Mucosa of stomach (tissue), 1 donor: ENCODE results near the gene FAM89B.

Experiments
- H3K27me3 ChIP-seq: one replicate; pipeline ENCODE4 v1.7.0; 2013; ENCODE audit warnings: mild to moderate bottlenecking, low read length; ENCODE audit not compliant: control insufficient read depth, insufficient read depth
- H3K36me3 ChIP-seq: one replicate; pipeline ENCODE4 v1.7.0; 2013; ENCODE audit warnings: low read length; ENCODE audit not compliant: control insufficient read depth, insufficient read depth
- H3K4me1 ChIP-seq: one replicate; pipeline ENCODE4 v1.7.0; 2013; ENCODE audit warnings: mild to moderate bottlenecking, low read length; ENCODE audit not compliant: control insufficient read depth, insufficient read depth
- H3K4me3 ChIP-seq: one replicate; pipeline ENCODE4 v1.7.0; 2013; ENCODE audit warnings: low read length
- H3K9ac ChIP-seq: one replicate; pipeline ENCODE4 v1.7.0; 2013; ENCODE audit warnings: mild to moderate bottlenecking, low read length, moderate library complexity
- H3K9me3 ChIP-seq: one replicate; pipeline ENCODE4 v1.7.0; 2013; ENCODE audit warnings: mild to moderate bottlenecking, low read length, moderate library complexity; ENCODE audit not compliant: control insufficient read depth
- donor health status: Pancreatic carcinoma.

The FAM89B gene

DNA sequence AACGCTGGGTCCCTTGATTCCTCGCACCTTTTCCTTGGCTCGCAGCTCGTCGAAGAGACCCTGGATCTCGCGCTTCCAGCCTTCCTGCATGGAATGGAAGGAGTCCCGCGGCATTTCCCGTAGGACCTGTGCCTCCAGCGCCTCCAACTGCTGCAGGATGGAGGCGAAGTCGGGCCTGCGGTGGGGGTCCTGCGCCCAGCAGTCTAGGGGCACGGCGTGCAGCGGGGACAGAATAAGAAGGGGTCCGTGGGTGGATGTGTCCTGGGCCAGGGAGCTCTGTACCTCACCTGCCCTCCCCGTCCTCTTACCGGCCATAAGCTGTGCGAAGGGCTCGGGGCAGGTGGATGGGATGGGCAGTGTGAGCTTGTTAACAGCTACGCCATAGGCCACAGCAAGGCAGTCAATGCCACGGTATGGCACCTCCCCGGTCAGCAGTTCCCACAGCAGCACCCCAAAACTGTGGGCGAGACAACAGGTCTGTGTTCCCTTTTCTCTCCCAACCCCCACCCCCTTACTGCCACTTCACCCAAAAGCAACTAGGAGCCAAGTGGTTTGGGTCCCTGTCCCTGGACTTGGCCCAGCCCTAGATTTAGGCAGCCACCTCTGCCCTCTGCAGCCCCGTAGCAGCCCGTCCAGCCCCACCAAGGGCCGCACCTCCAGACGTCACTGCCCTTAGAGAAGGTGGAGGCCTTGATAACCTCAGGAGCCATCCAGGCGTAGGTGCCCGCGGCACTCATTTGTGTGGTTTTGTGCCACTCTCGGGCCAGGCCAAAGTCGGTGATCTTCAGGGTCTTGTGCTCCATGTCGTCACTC is 35.5 kb downstream of the FAM89B start:
- peaks cover 40% of the 10 kb centered on the region for H3K4me1 ChIP-seq
- H3K36me3 ChIP-seq, result peaks cover 5% of the 10 kb centered on the region
- H3K27me3 ChIP-seq, result no peaks in the 10 kb centered on the region
- H3K9me3 ChIP-seq, result no peaks in the 10 kb centered on the region
- H3K4me3 ChIP-seq, result no peak overlapping the region
- no peak overlapping the region for H3K9ac ChIP-seq

DNA sequence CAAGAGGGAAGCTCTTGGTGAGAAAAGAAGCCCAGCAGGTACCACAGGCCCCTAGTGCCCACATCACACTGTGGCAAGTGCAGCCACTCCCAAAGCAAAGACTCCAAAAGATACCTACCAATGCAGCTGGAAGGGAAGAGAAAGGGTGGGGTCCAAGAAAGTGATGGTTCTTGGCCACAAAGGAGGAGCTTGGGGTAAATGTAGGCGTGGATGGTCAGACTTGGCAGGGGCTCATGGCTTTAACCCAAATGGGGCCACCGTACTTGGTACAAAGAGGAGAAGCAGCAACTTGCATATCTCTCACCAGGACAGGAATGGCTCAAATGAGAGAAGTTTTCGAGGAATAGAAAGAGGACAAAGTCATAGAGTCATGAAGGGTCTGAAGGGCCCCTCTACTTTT is 36.9 kb downstream of the FAM89B start:
- Histone ChIP-seq H3K36me3 (peaks cover 5% of the 10 kb centered on the region), H3K4me1 (peaks cover 46% of the 10 kb centered on the region), H3K9ac (no peak overlapping the region), H3K9me3 (no peaks in the 10 kb centered on the region), H3K4me3 (no peak overlapping the region), H3K27me3 (no peaks in the 10 kb centered on the region)

DNA sequence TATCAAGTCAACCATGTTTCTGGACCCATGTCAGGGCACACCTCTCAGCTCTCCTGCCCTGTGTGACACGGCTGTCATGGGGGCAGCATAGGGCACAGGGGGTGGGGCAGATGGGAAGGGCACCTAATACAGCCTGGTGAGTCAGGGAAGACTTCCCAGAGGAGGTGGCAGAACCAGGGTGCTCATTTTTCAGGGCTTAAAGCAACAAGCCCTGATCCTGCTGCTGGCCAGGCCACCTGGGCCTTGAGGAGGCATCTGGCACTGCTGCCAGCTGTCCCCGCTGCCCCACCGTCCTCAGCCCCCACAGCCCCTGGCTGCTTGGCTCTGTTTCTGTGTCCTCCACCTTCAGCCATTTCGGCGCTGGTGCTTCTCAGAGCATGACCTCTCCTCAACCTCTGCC is 37.3 kb downstream of the FAM89B start:
- Histone ChIP-seq H3K9ac (no peak overlapping the region), H3K9me3 (no peaks in the 10 kb centered on the region), H3K4me1 (peaks cover 46% of the 10 kb centered on the region), H3K27me3 (no peaks in the 10 kb centered on the region), H3K36me3 (peaks cover 5% of the 10 kb centered on the region), H3K4me3 (no peak overlapping the region)

DNA sequence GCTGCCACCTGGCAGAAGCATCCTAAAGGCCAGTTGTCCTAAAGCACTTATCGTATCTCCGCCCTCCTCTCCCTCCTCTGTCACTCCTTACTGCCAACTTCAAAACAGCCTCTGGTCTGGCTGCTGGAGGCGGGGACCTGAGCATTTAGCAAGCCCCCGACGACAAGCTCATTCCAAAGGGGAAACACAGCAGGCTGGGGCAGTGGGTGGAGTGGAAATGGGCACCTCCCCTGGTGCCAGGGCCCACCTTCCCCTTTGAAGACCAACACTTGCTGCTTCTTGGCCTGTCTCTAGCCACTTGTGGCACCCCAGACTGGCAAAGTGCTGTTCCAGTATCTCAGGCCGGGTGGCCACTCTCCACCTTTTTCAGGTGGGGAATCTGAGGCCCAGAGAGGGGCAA is 38.1 kb downstream of the FAM89B start:
- peaks cover 46% of the 10 kb centered on the region for H3K4me1 ChIP-seq

DNA sequence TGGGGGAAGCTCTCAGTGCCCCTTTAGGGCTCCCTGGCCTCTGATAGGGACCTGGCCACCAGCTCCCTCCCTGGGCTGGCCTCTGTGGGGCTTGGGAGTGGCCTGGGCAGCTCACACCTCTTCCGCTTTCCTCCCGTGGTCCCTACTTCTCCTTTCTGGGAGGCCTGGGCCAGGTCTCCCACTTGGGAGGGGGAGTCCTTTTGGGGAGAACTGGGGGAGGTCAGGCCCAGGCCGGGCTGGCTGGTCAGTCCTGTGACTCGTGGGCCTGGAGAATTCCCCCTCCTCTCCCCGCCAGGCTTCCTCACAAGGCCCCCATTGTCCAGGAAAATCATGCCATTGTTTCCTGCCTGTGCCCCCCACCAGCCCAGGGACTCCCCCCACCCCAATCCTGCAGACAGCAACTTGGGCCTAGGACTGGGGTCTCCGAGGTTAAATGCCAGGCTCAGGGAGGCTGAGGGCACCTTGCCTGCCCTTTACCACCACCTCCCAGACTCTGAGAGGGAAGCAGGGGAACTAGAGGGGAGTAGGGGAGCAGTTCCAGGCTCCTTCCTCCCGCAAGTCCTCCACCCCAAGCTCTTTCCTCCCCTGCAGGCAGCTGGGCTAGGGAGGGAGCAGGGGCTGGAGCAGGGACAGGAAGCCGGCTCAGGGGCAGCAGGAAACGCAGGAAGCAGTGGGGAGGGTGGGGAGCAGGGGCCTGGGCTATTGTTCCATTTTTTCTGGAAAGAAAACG is 38.9 kb downstream of the FAM89B start:
- peaks cover 46% of the 10 kb centered on the region for H3K4me1 ChIP-seq
- peaks cover 5% of the 10 kb centered on the region for H3K36me3 ChIP-seq
- H3K9me3 ChIP-seq, result no peaks in the 10 kb centered on the region
- H3K4me3 ChIP-seq, result no peak overlapping the region
- H3K9ac ChIP-seq, result peak overlapping the region; percentile 93
- no peaks in the 10 kb centered on the region for H3K27me3 ChIP-seq

More for the DNA sequence above, 38.1 kb downstream of the FAM89B start:
- no peak overlapping the region for H3K4me3 ChIP-seq
- peaks cover 5% of the 10 kb centered on the region for H3K36me3 ChIP-seq
- H3K9ac ChIP-seq, result peak overlapping the region; percentile 93
- H3K9me3 ChIP-seq, result no peaks in the 10 kb centered on the region
- no peaks in the 10 kb centered on the region for H3K27me3 ChIP-seq

DNA sequence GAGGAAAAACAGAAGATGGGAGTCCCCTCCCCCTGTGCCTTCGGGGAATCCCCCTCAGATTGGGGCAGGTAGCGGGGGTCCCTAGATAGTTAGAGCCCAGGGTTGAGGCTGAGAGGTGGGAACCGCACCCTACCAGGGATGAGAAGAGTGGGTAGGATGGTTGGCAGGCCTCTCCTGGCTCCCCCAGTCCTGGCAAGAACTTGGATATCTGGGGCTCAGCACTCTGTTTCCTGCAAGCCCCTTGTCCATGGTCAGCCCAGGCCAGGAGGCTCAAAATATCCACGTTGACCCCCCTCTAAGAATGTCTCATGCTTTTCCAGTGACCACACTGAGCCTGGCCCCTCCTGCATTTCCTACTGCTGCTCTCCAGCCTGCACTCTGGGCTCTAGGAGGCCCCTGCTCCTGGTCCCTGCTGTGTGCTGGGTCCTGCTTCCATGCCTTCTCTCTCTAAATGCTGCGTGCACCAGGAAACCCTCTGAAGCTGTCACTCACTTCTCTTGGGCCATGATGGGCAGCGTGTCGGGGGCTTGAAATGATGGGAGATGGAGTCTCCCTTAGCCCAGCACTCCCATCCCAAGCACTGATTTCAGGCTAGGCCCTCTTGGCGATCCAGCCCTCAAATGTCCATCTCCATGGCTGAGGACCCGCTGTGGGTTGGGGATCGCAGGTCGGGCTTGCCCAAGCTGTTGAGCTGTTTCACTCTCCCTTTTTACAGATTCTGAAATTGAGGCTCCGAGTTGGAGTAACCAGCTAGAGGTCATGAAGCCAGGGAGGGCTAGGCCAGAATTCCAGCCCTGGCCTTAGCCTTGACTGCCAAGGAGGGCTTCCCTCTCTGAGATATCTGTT is 39.6 kb downstream of the FAM89B start:
- H3K36me3 ChIP-seq, result peaks cover 5% of the 10 kb centered on the region
- H3K4me1 ChIP-seq, result peaks cover 51% of the 10 kb centered on the region
- H3K9ac ChIP-seq, result peak overlapping the region; percentile 93
- no peaks in the 10 kb centered on the region for H3K9me3 ChIP-seq
- H3K27me3 ChIP-seq, result no peaks in the 10 kb centered on the region
- no peak overlapping the region for H3K4me3 ChIP-seq

DNA sequence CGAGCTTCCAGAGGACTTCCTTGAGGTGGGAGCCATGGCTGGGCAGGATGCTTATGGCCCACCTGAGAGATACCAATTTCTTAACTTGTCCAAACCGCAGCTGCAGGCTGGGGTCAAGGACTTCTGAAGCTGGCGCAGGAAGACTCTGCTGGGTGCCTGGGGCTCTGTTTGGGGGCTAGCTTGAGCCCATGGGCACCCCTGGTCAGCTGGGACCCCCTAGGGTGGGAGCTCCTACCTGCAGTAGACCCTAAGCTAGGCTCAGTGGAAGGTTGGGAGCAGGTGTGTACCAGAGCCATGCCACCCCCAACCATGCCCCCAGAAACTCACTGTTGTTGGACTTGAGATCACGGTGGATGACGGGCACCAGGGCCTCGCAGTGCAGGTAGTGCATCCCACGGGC is 40.4 kb downstream of the FAM89B start:
- Histone ChIP-seq H3K36me3 (peaks cover 5% of the 10 kb centered on the region), H3K4me3 (peak overlapping the region; percentile 46), H3K9ac (peak overlapping the region; percentile 93), H3K27me3 (no peaks in the 10 kb centered on the region), H3K4me1 (peaks cover 48% of the 10 kb centered on the region), H3K9me3 (no peaks in the 10 kb centered on the region)

DNA sequence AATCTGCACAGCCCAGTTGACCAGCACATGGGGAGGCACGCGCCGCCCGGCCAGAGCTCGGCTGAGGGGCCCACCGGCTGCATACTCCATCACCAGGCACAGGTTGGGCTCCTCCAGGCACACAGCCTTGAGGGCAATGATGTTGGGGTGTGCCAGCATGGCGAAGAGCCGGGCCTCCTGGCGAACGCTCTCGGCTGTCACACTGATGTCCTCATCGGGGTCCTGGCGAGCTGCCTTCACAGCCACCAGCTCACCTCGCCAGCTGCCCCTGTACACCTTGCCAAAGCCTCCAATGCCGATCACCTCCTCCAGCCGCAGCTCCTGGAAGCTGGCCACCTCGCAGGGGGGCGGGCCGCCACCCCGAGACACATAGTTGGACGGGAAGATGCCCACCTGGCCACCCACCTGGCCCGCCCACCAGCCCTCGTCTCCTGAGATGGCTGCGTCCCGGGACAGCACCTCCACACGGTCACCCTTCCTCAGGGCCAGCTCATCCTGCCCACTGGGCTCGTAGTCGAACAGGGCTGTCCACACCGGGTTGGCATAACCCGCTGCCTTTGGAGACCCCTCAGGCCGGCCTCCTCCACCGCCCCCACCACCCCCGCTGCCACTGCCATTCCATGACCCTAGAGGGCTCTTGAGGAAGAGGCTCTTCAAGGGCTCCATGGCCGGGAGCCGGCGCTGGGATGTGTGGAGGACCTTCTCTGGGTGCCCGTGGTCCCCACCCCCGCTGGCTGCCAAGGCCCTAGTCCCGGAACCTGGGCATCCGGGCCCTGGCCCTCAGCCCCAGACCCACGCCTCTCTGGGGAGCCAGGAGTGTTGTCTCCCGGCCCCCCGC is 41.0 kb downstream of the FAM89B start:
- Histone ChIP-seq H3K4me3 (peak overlapping the region; percentile 46), H3K9ac (peak overlapping the region; percentile 93), H3K36me3 (peaks cover 1% of the 10 kb centered on the region), H3K9me3 (no peaks in the 10 kb centered on the region), H3K27me3 (no peaks in the 10 kb centered on the region), H3K4me1 (peaks cover 48% of the 10 kb centered on the region)

DNA sequence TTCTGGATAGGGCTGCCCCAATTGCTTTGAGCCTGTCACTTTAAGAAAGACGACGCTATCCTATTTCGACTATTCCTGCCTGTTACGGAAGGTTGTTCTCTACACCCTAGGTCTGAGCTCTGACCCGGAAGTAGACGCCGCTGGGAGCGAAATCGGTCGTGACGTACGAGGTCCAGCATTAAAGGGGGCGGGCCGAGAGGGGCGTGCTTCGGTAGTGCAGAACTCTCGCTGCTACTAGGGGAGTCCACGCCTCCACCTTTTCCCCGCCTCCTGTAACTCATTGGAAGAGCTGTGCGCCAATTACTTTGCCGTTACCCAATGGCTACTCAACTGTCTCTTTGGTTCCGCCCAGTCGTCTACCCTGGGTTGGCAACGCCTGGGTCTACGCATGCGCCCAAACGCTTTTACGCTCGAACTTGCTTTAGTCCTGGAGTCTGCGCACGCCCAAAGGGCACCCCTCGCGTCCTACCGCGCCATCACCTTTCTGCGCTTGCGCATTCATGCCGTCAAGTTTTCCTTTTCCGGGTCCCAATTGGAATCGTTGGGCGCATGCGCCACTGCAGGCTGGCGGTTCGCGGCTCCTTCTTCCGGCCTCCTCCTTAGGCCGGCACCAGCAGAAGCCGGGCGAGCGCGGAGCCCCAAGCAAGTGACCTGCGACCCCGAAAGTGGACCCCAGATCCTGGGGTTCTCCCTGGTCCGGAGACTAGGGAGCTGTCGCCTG is 43.1 kb downstream of the FAM89B start, which contains the start of gene PCNX3:
Gene PCNX3 (plus strand): TSS at position 548 of the 721 bp plus-strand sequence. CDS start 536 bp downstream, outside the sequence.
- H3K9ac ChIP-seq, result peak within 1 kb of the TSS; percentile 93
- H3K9me3 ChIP-seq, result no peaks in the 10 kb centered on the region
- H3K4me3 ChIP-seq, result peak within 1 kb of the TSS; percentile 46
- H3K36me3 ChIP-seq, result no peaks in the 10 kb centered on the region
- H3K4me1 ChIP-seq, result peaks cover 38% of the 10 kb centered on the region
- H3K27me3 ChIP-seq, result no peaks in the 10 kb centered on the region

DNA sequence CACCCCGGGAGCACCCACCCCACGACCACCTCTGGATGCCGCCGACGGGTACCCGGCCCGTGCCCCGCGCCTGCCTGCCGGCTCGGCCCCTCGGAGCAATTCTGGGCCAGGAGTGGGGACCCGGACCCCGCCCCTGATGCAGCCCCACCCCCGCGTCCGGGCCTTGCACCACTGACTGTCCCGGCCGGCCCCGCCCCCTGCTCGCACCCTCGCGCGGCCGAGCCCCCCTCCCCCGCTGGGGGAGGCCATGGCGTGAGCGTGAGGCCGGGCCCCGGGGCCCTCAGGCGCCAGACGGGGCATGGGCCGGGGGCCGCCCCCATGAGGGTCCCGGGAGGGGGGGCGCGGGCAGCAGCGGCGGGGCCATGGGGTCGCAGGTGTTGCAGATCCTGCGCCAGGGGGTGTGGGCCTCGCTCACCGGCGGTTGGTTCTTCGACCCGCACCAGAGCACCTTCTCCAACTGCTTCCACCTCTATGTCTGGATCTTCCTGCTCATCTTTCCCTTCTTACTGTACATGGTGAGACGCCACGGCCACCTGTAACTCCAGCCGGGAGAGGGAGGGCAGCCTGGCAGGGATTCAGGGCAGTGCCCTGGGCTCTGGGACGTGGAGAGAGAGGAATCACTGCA is 43.7 kb downstream of the FAM89B start:
- peaks cover 31% of the 10 kb centered on the region for H3K4me1 ChIP-seq
- H3K27me3 ChIP-seq, result no peaks in the 10 kb centered on the region
- peak overlapping the region; percentile 49 for H3K9ac ChIP-seq
- peak overlapping the region; percentile 11 for H3K4me3 ChIP-seq
- H3K36me3 ChIP-seq, result no peaks in the 10 kb centered on the region
- H3K9me3 ChIP-seq, result no peaks in the 10 kb centered on the region
